ENCODE measurements around the gene RTP2. TPM values are rescaled to one million over a fixed set of nuclear protein-coding genes. Genes with fewer than 3 reads are reported as not detected.

The RTP2 gene
- total and polyA plus RNA-seq, 2 donors (not counting 3 experiments of a cell fraction or from before 2014, with no cell fraction given): not detected

GRCh38 chr3:187689984-187690383 lies 12.4 kb downstream of the RTP2 start:
- Histone ChIP-seq H3K9me3 (replicated peaks; ENCODE audit: control insufficient read depth, insufficient read depth, low read length) (no peaks in the 10 kb centered on the region), H3K9me1 (replicated peaks; ENCODE audit: control insufficient read depth, extremely low read depth, insufficient read depth, low read length) (no peaks in the 10 kb centered on the region), H3K4me1 (ENCODE audit: control insufficient read depth, extremely low read depth, insufficient read depth, low read length) (no peaks in the 10 kb centered on the region), H3K9ac (replicated peaks; ENCODE audit: extremely low read depth, insufficient read depth, low read length) (no peak overlapping the region), H3K36me3 (ENCODE audit: control insufficient read depth in 2 of 2, extremely low read depth in 1 of 2, insufficient read depth in 2 of 2, low read length in 2 of 2) (no peaks in the 10 kb centered on the region), H3K27me3 (ENCODE audit: control insufficient read depth in 2 of 2, insufficient read depth in 2 of 2, low read length in 2 of 2) (peaks cover 3 to 5% of the 10 kb centered on the region in 2 experiments), H3K4me2 (ENCODE audit: insufficient read depth, low read length) (no peak overlapping the region), H3K27ac (ENCODE audit: insufficient read depth, low read depth, low read length) (no peak overlapping the region), H2AFZ (ENCODE audit: low read depth, low read length) (no peak overlapping the region), H3K4me3 (replicated peaks in 1 of 3; ENCODE audit: insufficient read depth in 1 of 3, low read depth in 1 of 3, low read length in 3 of 3) (no peak overlapping the region), H4K20me1 (replicated peaks; ENCODE audit: control insufficient read depth, extremely low read depth, insufficient read depth, low read length) (no peaks in the 10 kb centered on the region), H3K79me2 (ENCODE audit: control insufficient read depth, insufficient read depth, low read length) (no peaks in the 10 kb centered on the region)
- no peak for TF ChIP-seq JUN (IDR thresholded peaks at IDR 0.05; ENCODE audit: borderline replicate concordance, insufficient read depth, insufficient read length, low read depth)
- no peak for TF ChIP-seq MAX (IDR thresholded peaks at IDR 0.05; ENCODE audit: insufficient read depth, insufficient read length)
- TF ChIP-seq EZH2 (IDR thresholded peaks at IDR 0.05; ENCODE audit: borderline replicate concordance, low read depth, low read length, severe bottlenecking): no peak
- no peak for TF ChIP-seq POLR2AphosphoS5 (IDR thresholded peaks at IDR 0.05; ENCODE audit: insufficient read depth, low read depth, low read length)
- no peak for TF ChIP-seq MYC (IDR thresholded peaks at IDR 0.05; ENCODE audit: low read depth, low read length)
- no peak for TF ChIP-seq GATA2 (IDR thresholded peaks at IDR 0.05; ENCODE audit: insufficient read depth, insufficient read length, low read depth, low read length)
- TF ChIP-seq FOS (IDR thresholded peaks at IDR 0.05; ENCODE audit: borderline replicate concordance, insufficient read depth, low read length): no peak
- TF ChIP-seq CTCF (IDR thresholded peaks at IDR 0.05; ENCODE audit: extremely low read depth in 1 of 2, insufficient read depth in 1 of 2, low read depth in 1 of 2, low read length in 2 of 2): no peak
- no peak for TF ChIP-seq POLR2A (IDR thresholded peaks at IDR 0.05; ENCODE audit: low read depth, low read length)
- no peak for DNase-seq (ENCODE audit: low read depth, low spot score)
- dilution Hi-C loops (cut with MboI; ENCODE audit: extremely low pct_ligation_motif_present, low sequenced_read_pairs): loop anchor here (25.0 kb wide), 1 partner anchor 378 kb away; no protein-coding TSS in a partner anchor
- POLR2A ChIA-PET: no interaction called here
- intact Hi-C loops (cut with micrococcal nuclease): no loop called here
- BruUV-seq (replicated peaks): no TSS peak
- CTCF ChIA-PET: no interaction called here
- FAIRE-seq: no peak
